ENCODE measurements around the gene PRMT5. TPM values are rescaled to one million over a fixed set of nuclear protein-coding genes. Genes with fewer than 3 reads are reported as not detected.

The PRMT5 gene
- total RNA-seq, 1 experiment from 2014 or later, result 201 TPM

GRCh38 chr14:22977434-22977683 lies 48.2 kb upstream of the PRMT5 start:
- H3K4me3 Mint-ChIP-seq (ENCODE audit: unreplicated experiment), result no peak overlapping the region
- POLR2A ChIA-PET, result interaction anchor here (0.5 to 12.7 kb wide), 24 partner anchors 9 to 415 kb away, joined by 3 to 133 read pairs (median 4); partner anchors contain the start of genes ACIN1, C14orf119, CDH24 and HAUS4

GRCh38 chr14:22976620-22977433 lies 47.7 kb upstream of the PRMT5 start:
- intact Hi-C loops (cut with micrococcal nuclease), result no loop called here
- DNase-seq (ENCODE audit: unreplicated experiment), result peak; percentile 84
- BruUV-seq (replicated peaks), result no TSS peak
- no peak for TF ChIP-seq CTCF (IDR thresholded peaks at IDR 0.05; ENCODE audit: unreplicated experiment)
- ChIA-PET POLR2A (interaction anchor here (0.5 to 12.7 kb wide), 25 partner anchors 10 to 1520 kb away, joined by 3 to 133 read pairs (median 4); partner anchors contain the start of genes ACIN1, C14orf119, CDH24 and HAUS4), CTCF (interaction anchor here (0.7 to 3.3 kb wide), 15 partner anchors 10 to 246 kb away, joined by 3 to 25 read pairs (median 8); partner anchors contain the start of genes CDH24, HAUS4 and PRMT5)
- H3K9me3 Mint-ChIP-seq (ENCODE audit: unreplicated experiment), result no peaks in the 10 kb centered on the region
- no peaks in the 10 kb centered on the region for H3K27me3 Mint-ChIP-seq (ENCODE audit: insufficient read depth, unreplicated experiment)
- peaks cover 62% of the 10 kb centered on the region for H3K36me3 Mint-ChIP-seq (ENCODE audit: insufficient read depth, unreplicated experiment)
- H3K4me3 Mint-ChIP-seq (ENCODE audit: unreplicated experiment), result no peak overlapping the region
- peaks cover 65% of the 10 kb centered on the region for H3K4me1 Mint-ChIP-seq (ENCODE audit: insufficient read depth, unreplicated experiment)
- H3K27ac Mint-ChIP-seq (ENCODE audit: low read depth, unreplicated experiment), result peak overlapping the region; percentile 91

More at GRCh38 chr14:22977434-22977683, 48.2 kb upstream of the PRMT5 start:
- peaks cover 57% of the 10 kb centered on the region for H3K36me3 Mint-ChIP-seq (ENCODE audit: insufficient read depth, unreplicated experiment)
- H3K4me1 Mint-ChIP-seq (ENCODE audit: insufficient read depth, unreplicated experiment), result peaks cover 60% of the 10 kb centered on the region
- TF ChIP-seq CTCF (IDR thresholded peaks at IDR 0.05; ENCODE audit: unreplicated experiment), result no peak
- H3K27me3 Mint-ChIP-seq (ENCODE audit: insufficient read depth, unreplicated experiment), result no peaks in the 10 kb centered on the region
- BruUV-seq (replicated peaks), result no TSS peak
- CTCF ChIA-PET, result interaction anchor here (0.7 to 3.3 kb wide), 11 partner anchors 9 to 247 kb away, joined by 3 to 25 read pairs (median 8); partner anchors contain the start of genes CDH24, HAUS4 and PRMT5
- intact Hi-C loops (cut with micrococcal nuclease), result no loop called here
- no peak for DNase-seq (ENCODE audit: unreplicated experiment)
- peak overlapping the region; percentile 91 for H3K27ac Mint-ChIP-seq (ENCODE audit: low read depth, unreplicated experiment)
- H3K9me3 Mint-ChIP-seq (ENCODE audit: unreplicated experiment), result no peaks in the 10 kb centered on the region

GRCh38 chr14:22974530-22975313 lies 45.5 kb upstream of the PRMT5 start:
- intact Hi-C loops (cut with micrococcal nuclease), result no loop called here
- ChIA-PET CTCF (interaction anchor here (0.5 to 17.1 kb wide), 12 partner anchors 9 to 93 kb away, joined by 3 to 331 read pairs (median 4); partner anchors contain the start of genes AJUBA and CDH24), POLR2A (interaction anchor here (2.1 to 12.7 kb wide), 4 partner anchors 11 to 86 kb away, joined by 10 to 133 read pairs (median 26); partner anchors contain the start of genes CDH24 and HAUS4)
- H3K9me3 Mint-ChIP-seq (ENCODE audit: unreplicated experiment), result no peaks in the 10 kb centered on the region
- H3K27ac Mint-ChIP-seq (ENCODE audit: low read depth, unreplicated experiment), result no peak overlapping the region
- peaks cover 81% of the 10 kb centered on the region for H3K36me3 Mint-ChIP-seq (ENCODE audit: insufficient read depth, unreplicated experiment)
- DNase-seq (ENCODE audit: unreplicated experiment), result peak; percentile 38
- H3K4me1 Mint-ChIP-seq (ENCODE audit: insufficient read depth, unreplicated experiment), result peaks cover 62% of the 10 kb centered on the region
- H3K4me3 Mint-ChIP-seq (ENCODE audit: unreplicated experiment), result peak overlapping the region; percentile 50
- H3K27me3 Mint-ChIP-seq (ENCODE audit: insufficient read depth, unreplicated experiment), result no peaks in the 10 kb centered on the region
- no TSS peak for BruUV-seq (replicated peaks)
- TF ChIP-seq CTCF (IDR thresholded peaks at IDR 0.05; ENCODE audit: unreplicated experiment), result no peak
